GM12878 (cell line): ENCODE measurements around the gene FBRSL1. TPM values are rescaled to one million over a fixed set of nuclear protein-coding genes. Genes with fewer than 3 reads are reported as not detected.
A peak's percentile ranks its signal among the peaks of the same experiment; 100 is the strongest.

Experiments used
- EZH2 ChIP-seq: IDR thresholded peaks from 2 replicates; pipeline ENCODE4 v1.6.1; 2012; ENCODE audit warnings: low read depth, mild to moderate bottlenecking, control low read depth, inconsistent platforms, low read length, borderline replicate concordance; ENCODE audit not compliant: control insufficient read depth
- FOXM1 ChIP-seq: IDR thresholded peaks from 2 replicates; pipeline ENCODE4 v1.6.1; 2012; ENCODE audit warnings: low read depth, mild to moderate bottlenecking, inconsistent platforms, low read length, moderate library complexity
- MEF2B ChIP-seq: fragments of 450-650 bp; IDR thresholded peaks from 2 replicates; pipeline ENCODE4 v1.6.1; 2018; ENCODE audit warnings: mild to moderate bottlenecking, moderate library complexity; ENCODE audit not compliant: partially characterized antibody, poor library complexity, severe bottlenecking
- MLLT1 ChIP-seq: fragments of 450-650 bp; IDR thresholded peaks from 2 replicates; pipeline ENCODE4 v1.6.1; 2016; ENCODE audit warnings: mild to moderate bottlenecking
- MTA3 ChIP-seq: IDR thresholded peaks from 2 replicates; pipeline ENCODE4 v1.6.1; 2012; ENCODE audit warnings: low read length, inconsistent platforms, borderline replicate concordance
- NR2F1 ChIP-seq: fragments of 450-650 bp; conservative IDR thresholded peaks from 2 replicates; pipeline ENCODE4 v1.6.1; 2017; ENCODE audit warnings: mild to moderate bottlenecking
- RCOR1 ChIP-seq: conservative IDR thresholded peaks from 2 replicates; pipeline ENCODE4 v1.6.1; 2012; ENCODE audit warnings: low read depth, low read length, improper control_type of control experiment
- TCF12 ChIP-seq: IDR thresholded peaks from 2 replicates; pipeline ENCODE4 v1.6.1; 2011; ENCODE audit warnings: low read depth, mild to moderate bottlenecking, low read length
- ZNF207 ChIP-seq: fragments of 450-650 bp; IDR thresholded peaks from 2 replicates; pipeline ENCODE4 v1.6.1; 2014; ENCODE audit warnings: antibody characterized with exemption, mild to moderate bottlenecking, borderline replicate concordance
- ZNF384 ChIP-seq: IDR thresholded peaks from 2 replicates; pipeline ENCODE4 v1.6.1; 2012; ENCODE audit warnings: low read depth, mild to moderate bottlenecking, low read length, improper control_type of control experiment, borderline replicate concordance
- polyA plus RNA-seq, 11 experiments: library from polyadenylated mRNA; depleted of rRNA in 4 of 11; unstranded in 6 of 11; stranded (reverse) in 5 of 11; fragments of >200 nt; fragmentation: Nextera tagmentation in 4 of 11; fragmentation: Illumina TruSeq in 1 of 11; extraction: Ambion mirVana in 4 of 11; extraction: Trizol in 1 of 11; gene quantifications; 1 replicate in 1 of 11; 2 replicates in 10 of 11; pipeline versions ENCODE4 v1.2.1 to v1.2.3, GENCODE V29; 2011 to 2016; ENCODE audit warnings: inconsistent platforms in 2 of 11, missing spikeins in 2 of 11, low read depth in 1 of 11
- total RNA-seq, 4 experiments: library from RNA; depleted of rRNA in 3 of 4; stranded (reverse); fragments of >200 nt in 3 of 4; fragmentation: Illumina TruSeq in 1 of 4; extraction: Trizol in 1 of 4; gene quantifications; 2 replicates each; pipeline versions ENCODE4 v1.2.1 to v1.2.3, GENCODE V29; 2013 to 2021
- TF ChIP-seq, protein P1 (sequence below): IDR thresholded peaks from 2 replicates; pipeline ENCODE4 v1.6.1; 2012; ENCODE audit warnings: low read length, inconsistent platforms
- TF ChIP-seq, protein P2 (sequence below): IDR thresholded peaks from 2 replicates; pipeline ENCODE4 v1.6.1; 2011; ENCODE audit warnings: low read depth, low read length, improper control_type of control experiment, borderline replicate concordance

Gene FBRSL1
- total and polyA plus RNA-seq, 10 of the 15 experiments (the other 5 are each of a cell fraction or from before 2014, with no cell fraction given), result 0.19 to 55.1 (median 4.1) TPM

GRCh38 chr12:132451172-132451835, 38.6 kb upstream of the FBRSL1 start (continued):
- no peak for TF ChIP-seq ZNF384
- no peak for TF ChIP-seq FOXM1
- no peak for TF ChIP-seq MEF2B
- TF ChIP-seq NR2F1, result 0 out of 2 replicates have a peak, but pooled peaks have one; percentile 23
- no peak for TF ChIP-seq ZNF207
- no peak for TF ChIP-seq RCOR1
- TF ChIP-seq EZH2, result no peak
- TF ChIP-seq, protein P1, sequence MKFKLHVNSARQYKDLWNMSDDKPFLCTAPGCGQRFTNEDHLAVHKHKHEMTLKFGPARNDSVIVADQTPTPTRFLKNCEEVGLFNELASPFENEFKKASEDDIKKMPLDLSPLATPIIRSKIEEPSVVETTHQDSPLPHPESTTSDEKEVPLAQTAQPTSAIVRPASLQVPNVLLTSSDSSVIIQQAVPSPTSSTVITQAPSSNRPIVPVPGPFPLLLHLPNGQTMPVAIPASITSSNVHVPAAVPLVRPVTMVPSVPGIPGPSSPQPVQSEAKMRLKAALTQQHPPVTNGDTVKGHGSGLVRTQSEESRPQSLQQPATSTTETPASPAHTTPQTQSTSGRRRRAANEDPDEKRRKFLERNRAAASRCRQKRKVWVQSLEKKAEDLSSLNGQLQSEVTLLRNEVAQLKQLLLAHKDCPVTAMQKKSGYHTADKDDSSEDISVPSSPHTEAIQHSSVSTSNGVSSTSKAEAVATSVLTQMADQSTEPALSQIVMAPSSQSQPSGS, result no peak
- no peak for TF ChIP-seq MLLT1
- peak; percentile 55; the same call in 1 of the 2 replicates for TF ChIP-seq TCF12
- no peak for TF ChIP-seq MTA3
- TF ChIP-seq, protein P2, sequence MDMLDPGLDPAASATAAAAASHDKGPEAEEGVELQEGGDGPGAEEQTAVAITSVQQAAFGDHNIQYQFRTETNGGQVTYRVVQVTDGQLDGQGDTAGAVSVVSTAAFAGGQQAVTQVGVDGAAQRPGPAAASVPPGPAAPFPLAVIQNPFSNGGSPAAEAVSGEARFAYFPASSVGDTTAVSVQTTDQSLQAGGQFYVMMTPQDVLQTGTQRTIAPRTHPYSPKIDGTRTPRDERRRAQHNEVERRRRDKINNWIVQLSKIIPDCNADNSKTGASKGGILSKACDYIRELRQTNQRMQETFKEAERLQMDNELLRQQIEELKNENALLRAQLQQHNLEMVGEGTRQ, result no peak
